Natural killer cell (primary cell): ENCODE results near the gene HLA-B. TPM values are rescaled to one million over a fixed set of nuclear protein-coding genes. Genes with fewer than 3 reads are reported as not detected.

Experiments used
- ATAC-seq, 3 donors: fragments of 150-1000 bp in 2 of 3; fragments of 200-7000 bp in 1 of 3; cut with Tn5 transposase; 1 replicate in 1 of 3; 2 replicates in 2 of 3; pipeline ENCODE4 v1.10.0; 2021; ENCODE audit warnings: mild to moderate bottlenecking in 2 of 3, moderate library complexity in 2 of 3
- DNase-seq, 2 donors: peaks; one replicate each; pipeline versions ENCODE4 v3.0.0 to v3.0.0-alpha.2; 2013 to 2021; ENCODE audit warnings: mixed read lengths in 1 of 2
- H3K27ac ChIP-seq: one replicate; pipeline ENCODE4 v1.5.1; 2013; ENCODE audit warnings: mild to moderate bottlenecking, low read length
- H3K27me3 ChIP-seq: one replicate; pipeline ENCODE4 v1.6.1; 2013; ENCODE audit warnings: low read length; ENCODE audit not compliant: control insufficient read depth, insufficient read depth
- H3K36me3 ChIP-seq: one replicate; pipeline ENCODE4 v1.6.1; 2013; ENCODE audit warnings: low read length; ENCODE audit not compliant: control insufficient read depth, insufficient read depth
- H3K4me1 ChIP-seq: one replicate; pipeline ENCODE4 v1.6.1; 2013; ENCODE audit warnings: low read length; ENCODE audit not compliant: control insufficient read depth, insufficient read depth
- H3K4me3 ChIP-seq: one replicate; pipeline ENCODE4 v1.5.1; 2013; ENCODE audit warnings: low read length
- H3K9me3 ChIP-seq: one replicate; pipeline ENCODE4 v1.6.1; 2013; ENCODE audit warnings: low read length; ENCODE audit not compliant: control insufficient read depth, insufficient read depth
- H3K27ac Mint-ChIP-seq, 2 donors: one replicate each; pipeline ENCODE4 v1.8.0; 2022; ENCODE audit warnings: mild to moderate bottlenecking in 2 of 2, mixed read lengths in 2 of 2, moderate library complexity in 1 of 2
- H3K27me3 Mint-ChIP-seq, 2 donors: one replicate each; pipeline ENCODE4 v1.8.0; 2022; ENCODE audit warnings: low read depth in 2 of 2, mixed read lengths in 2 of 2
- H3K36me3 Mint-ChIP-seq: one replicate; pipeline ENCODE4 v1.8.0; 2022; ENCODE audit warnings: mixed read lengths
- H3K4me1 Mint-ChIP-seq, 2 donors: one replicate each; pipeline ENCODE4 v1.8.0; 2022; ENCODE audit warnings: mixed read lengths in 2 of 2
- H3K4me3 Mint-ChIP-seq: one replicate; pipeline ENCODE4 v1.8.0; 2022; ENCODE audit warnings: mild to moderate bottlenecking, moderate library complexity, mixed read lengths
- H3K9me3 Mint-ChIP-seq, 2 donors: one replicate each; pipeline ENCODE4 v1.8.0; 2022; ENCODE audit warnings: mixed read lengths in 2 of 2
- WGBS: methylation state at CpG from one replicate; pipeline ENCODE4 v1.1.7; 2013; ENCODE audit warnings: missing lambda C conversion rate; ENCODE audit not compliant: insufficient coverage; 5-methylcytosine and 5-hydroxymethylcytosine counted together
- intact Hi-C: fragments of 100-400 bp; cut with micrococcal nuclease; formaldehyde crosslinking; loops from one replicate; pipeline ENCODE4 v1.14.2; 2022
- total RNA-seq, 4 donors: library from RNA; stranded (reverse); fragments of 120-200 nt in 1 of 4; gene quantifications; one replicate each; pipeline versions ENCODE4 v1.2.3 to v1.2.4, GENCODE V29; 2013 to 2022
- TF ChIP-seq, protein P1 (sequence below): fragments of 200-600 bp; IDR thresholded peaks from one replicate; pipeline ENCODE4 v1.8.0; 2022; ENCODE audit warnings: antibody characterized with exemption

HLA-B gene
- total RNA-seq, 3 donors from 2014 or later (not counting 1 experiment from before 2014, with no cell fraction given) = 9,586 to 11,061 (median 11,048) TPM

DNA sequence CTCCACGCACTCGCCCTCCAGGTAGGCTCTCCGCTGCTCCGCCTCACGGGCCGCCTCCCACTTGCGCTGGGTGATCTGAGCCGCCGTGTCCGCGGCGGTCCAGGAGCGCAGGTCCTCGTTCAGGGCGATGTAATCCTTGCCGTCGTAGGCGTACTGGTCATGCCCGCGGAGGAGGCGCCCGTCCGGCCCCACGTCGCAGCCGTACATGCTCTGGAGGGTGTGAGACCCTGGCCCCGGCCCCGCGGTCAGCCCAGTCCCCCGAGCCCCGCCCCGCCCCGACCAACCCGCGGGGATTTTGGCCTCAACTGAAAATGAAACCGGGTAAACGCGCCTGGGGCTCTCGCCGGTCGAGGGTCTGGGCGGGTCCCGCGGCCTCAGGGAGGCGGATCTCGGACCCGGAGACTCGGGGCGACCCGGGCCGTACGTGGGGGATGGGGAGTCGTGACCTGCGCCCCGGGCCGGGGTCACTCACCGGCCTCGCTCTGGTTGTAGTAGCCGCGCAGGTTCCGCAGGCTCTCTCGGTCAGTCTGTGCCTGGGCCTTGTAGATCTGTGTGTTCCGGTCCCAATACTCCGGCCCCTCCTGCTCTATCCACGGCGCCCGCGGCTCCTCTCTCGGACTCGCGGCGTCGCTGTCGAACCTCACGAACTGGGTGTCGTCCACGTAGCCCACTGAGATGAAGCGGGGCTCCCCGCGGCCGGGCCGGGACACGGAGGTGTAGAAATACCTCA lies 598 bp downstream of the HLA-B start:
- Histone ChIP-seq H3K4me1 (peaks cover 54% of the 10 kb centered on the region), H3K4me3 (peak overlapping the region; percentile 99), H3K36me3 (peaks cover 32% of the 10 kb centered on the region), H3K9me3 (no peaks in the 10 kb centered on the region), H3K27me3 (no peaks in the 10 kb centered on the region), H3K27ac (peak overlapping the region; percentile 100)
- Mint-ChIP-seq H3K27me3 (peaks cover 3 to 12% of the 10 kb centered on the region in 2 donors), H3K4me3 (peak overlapping the region; percentile 97), H3K9me3 (no peaks in the 10 kb centered on the region), H3K4me1 (peaks cover 65 to 73% of the 10 kb centered on the region in 2 donors), H3K27ac (peak overlapping the region; percentile 100), H3K36me3 (peaks cover 31% of the 10 kb centered on the region)
- WGBS = under 1% methylated on average over 77 of the region's 83 CpGs
- DNase-seq (peak; percentile 72 to 73), ATAC-seq (peak; percentile 7 to 19 (median 15))
- TF ChIP-seq, protein P1, sequence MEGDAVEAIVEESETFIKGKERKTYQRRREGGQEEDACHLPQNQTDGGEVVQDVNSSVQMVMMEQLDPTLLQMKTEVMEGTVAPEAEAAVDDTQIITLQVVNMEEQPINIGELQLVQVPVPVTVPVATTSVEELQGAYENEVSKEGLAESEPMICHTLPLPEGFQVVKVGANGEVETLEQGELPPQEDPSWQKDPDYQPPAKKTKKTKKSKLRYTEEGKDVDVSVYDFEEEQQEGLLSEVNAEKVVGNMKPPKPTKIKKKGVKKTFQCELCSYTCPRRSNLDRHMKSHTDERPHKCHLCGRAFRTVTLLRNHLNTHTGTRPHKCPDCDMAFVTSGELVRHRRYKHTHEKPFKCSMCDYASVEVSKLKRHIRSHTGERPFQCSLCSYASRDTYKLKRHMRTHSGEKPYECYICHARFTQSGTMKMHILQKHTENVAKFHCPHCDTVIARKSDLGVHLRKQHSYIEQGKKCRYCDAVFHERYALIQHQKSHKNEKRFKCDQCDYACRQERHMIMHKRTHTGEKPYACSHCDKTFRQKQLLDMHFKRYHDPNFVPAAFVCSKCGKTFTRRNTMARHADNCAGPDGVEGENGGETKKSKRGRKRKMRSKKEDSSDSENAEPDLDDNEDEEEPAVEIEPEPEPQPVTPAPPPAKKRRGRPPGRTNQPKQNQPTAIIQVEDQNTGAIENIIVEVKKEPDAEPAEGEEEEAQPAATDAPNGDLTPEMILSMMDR = no peak
- intact Hi-C loops = loop anchor here (10.0 kb wide), 1 partner anchor 742 kb away; the partner anchor contains the start of genes MRPS18B and PPP1R10

DNA sequence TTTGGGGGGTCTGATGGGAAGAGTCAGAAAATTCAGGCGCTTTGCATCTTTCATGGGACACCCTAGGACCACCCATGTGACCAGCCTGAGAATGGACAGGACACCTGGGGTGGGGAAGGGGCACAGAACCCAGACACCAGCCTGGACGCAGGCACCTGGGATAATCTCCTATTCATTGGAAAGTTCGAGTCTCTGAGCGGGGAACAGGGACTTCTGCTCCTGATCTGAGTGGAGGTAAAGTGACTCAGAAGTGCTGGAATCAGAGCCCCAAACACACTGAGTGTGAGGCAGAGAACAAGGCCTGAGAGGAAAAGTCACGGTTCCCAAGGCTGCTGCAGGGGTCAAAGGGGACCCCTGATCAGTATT lies 1.4 kb downstream of the HLA-B start:
- Histone ChIP-seq H3K36me3 (peaks cover 32% of the 10 kb centered on the region), H3K4me1 (peaks cover 54% of the 10 kb centered on the region), H3K27me3 (no peaks in the 10 kb centered on the region), H3K27ac (peak overlapping the region; percentile 72), H3K9me3 (no peaks in the 10 kb centered on the region), H3K4me3 (peak overlapping the region; percentile 99)
- peaks cover 73 to 81% of the 10 kb centered on the region in 2 donors for H3K4me1 Mint-ChIP-seq
- TF ChIP-seq, protein P1 = no peak
- intact Hi-C loops = loop anchor here (10.0 kb wide), 1 partner anchor 741 kb away; the partner anchor contains the start of genes MRPS18B and PPP1R10
- peaks cover 31% of the 10 kb centered on the region for H3K36me3 Mint-ChIP-seq
- H3K27me3 Mint-ChIP-seq = peaks cover 0 to 7% of the 10 kb centered on the region in 2 donors
- no peak for ATAC-seq
- H3K9me3 Mint-ChIP-seq = no peaks in the 10 kb centered on the region
- peak overlapping the region; percentile 97 for H3K4me3 Mint-ChIP-seq
- peak in 1 of 2 donors; percentile 55 for DNase-seq
- peak overlapping the region; percentile 100 for H3K27ac Mint-ChIP-seq
- WGBS = 28% methylated on average over 5 of the region's 5 CpGs

DNA sequence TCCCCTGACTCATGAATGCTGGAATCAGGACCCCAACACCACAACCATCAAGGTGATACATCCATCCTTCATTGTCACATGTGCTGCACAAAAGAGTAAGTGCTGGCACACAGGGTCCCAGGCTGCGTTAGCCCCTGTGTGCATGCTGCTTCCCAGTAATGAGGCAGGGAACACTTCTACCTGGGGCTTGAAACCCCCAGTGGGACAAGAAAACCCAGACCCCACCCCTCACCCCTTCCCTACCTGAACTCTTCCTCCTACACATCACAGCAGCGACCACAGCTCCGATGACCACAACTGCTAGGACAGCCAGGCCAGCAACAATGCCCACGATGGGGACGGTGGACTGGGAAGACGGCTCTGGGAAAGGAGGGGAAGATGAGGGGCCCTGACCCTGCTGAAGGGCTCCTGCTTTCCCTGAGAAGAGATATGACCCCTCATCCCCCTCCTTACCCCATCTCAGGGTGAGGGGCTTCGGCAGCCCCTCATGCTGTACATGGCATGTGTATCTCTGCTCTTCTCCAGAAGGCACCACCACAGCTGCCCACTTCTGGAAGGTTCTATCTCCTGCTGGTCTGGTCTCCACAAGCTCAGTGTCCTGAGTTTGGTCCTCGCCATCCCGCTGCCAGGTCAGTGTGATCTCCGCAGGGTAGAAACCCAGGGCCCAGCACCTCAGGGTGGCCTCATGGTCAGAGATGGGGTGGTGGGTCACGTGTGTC lies 2.0 kb downstream of the HLA-B start:
- peaks cover 0 to 2% of the 10 kb centered on the region in 2 donors for H3K27me3 Mint-ChIP-seq
- DNase-seq = peak; percentile 44 to 56
- H3K27ac Mint-ChIP-seq = peak overlapping the region; percentile 100
- no peaks in the 10 kb centered on the region for H3K9me3 Mint-ChIP-seq
- 40% methylated on average over 8 of the region's 11 CpGs for WGBS
- H3K9me3 ChIP-seq = no peaks in the 10 kb centered on the region
- H3K4me1 ChIP-seq = peaks cover 54% of the 10 kb centered on the region
- H3K4me3 Mint-ChIP-seq = peak overlapping the region; percentile 97
- no peaks in the 10 kb centered on the region for H3K27me3 ChIP-seq
- H3K4me3 ChIP-seq = peak overlapping the region; percentile 99
- intact Hi-C loops = loop anchor here (1.0 to 10.0 kb wide), 2 partner anchors 83 to 740 kb away; partner anchors contain the start of genes HLA-C, MRPS18B and PPP1R10
- H3K36me3 ChIP-seq = peaks cover 32% of the 10 kb centered on the region
- peaks cover 31% of the 10 kb centered on the region for H3K36me3 Mint-ChIP-seq
- H3K27ac ChIP-seq = peak overlapping the region; percentile 72
- H3K4me1 Mint-ChIP-seq = peaks cover 79 to 87% of the 10 kb centered on the region in 2 donors
- TF ChIP-seq, protein P1 = no peak
- peak in 1 of 3 donors; percentile 2 for ATAC-seq
